ENCODE data around the gene TENT4A. TPM values are rescaled to one million over a fixed set of nuclear protein-coding genes. Genes with fewer than 3 reads are reported as not detected.
A peak's percentile ranks its signal among the peaks of the same experiment; 100 is the strongest.

Gene TENT4A
- total and polyA plus RNA-seq, 10 of the 15 experiments (the other 5 are each of a cell fraction or from before 2014, with no cell fraction given) = 1.4 to 30.6 (median 12.5) TPM

DNA sequence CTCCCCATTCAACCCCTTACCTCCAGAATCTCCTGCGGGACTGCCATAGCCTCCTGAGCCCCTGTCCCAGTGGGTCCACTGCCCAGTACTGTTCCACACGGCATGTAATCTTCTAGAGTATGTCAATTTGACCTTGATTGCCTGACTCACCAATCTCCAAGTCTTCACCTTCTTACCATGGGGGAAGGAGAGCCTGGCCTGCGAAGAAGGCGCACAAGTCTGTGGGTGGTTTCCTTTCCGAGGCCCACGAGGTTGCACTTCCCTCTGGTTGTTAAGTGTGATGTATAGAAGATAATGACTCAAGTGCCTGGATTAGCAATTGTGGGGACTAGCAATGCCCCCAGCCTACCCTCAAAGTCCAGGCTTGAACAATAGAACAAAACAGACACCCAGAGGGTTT is 8.1 kb upstream of the TENT4A start (continued):
- TF ChIP-seq MEF2A (IDR thresholded peaks at IDR 0.05; ENCODE audit: insufficient read depth, low read depth, low read length) = peak; percentile 75; the same call in 1 of the 2 replicates
- peak; percentile 94 for TF ChIP-seq SPI1 (IDR thresholded peaks at IDR 0.05; ENCODE audit: borderline replicate concordance, insufficient read depth, low read depth, low read length)
- TF ChIP-seq EGR1 (IDR thresholded peaks at IDR 0.05; ENCODE audit: borderline replicate concordance in 1 of 2, low read depth in 2 of 2, low read length in 2 of 2) = peak in 1 of 2 experiments; percentile 61; a peak in 1 of 3 replicates
- TF ChIP-seq, protein P1, sequence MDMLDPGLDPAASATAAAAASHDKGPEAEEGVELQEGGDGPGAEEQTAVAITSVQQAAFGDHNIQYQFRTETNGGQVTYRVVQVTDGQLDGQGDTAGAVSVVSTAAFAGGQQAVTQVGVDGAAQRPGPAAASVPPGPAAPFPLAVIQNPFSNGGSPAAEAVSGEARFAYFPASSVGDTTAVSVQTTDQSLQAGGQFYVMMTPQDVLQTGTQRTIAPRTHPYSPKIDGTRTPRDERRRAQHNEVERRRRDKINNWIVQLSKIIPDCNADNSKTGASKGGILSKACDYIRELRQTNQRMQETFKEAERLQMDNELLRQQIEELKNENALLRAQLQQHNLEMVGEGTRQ (IDR thresholded peaks at IDR 0.05; ENCODE audit: borderline replicate concordance, low read depth, low read length) = no peak
- TF ChIP-seq GATAD2B (conservative IDR thresholded peaks at IDR 0.05; ENCODE audit: low read depth) = no peak
- peak; percentile 62 for TF ChIP-seq RUNX3 (IDR thresholded peaks at IDR 0.05; ENCODE audit: low read length)
- TF ChIP-seq ASH2L (IDR thresholded peaks at IDR 0.05; ENCODE audit: borderline replicate concordance, low read depth) = no peak
- TF ChIP-seq MEF2B (IDR thresholded peaks at IDR 0.05; ENCODE audit: partially characterized antibody, poor library complexity, severe bottlenecking) = peak; percentile 65
- TF ChIP-seq IKZF1 (conservative IDR thresholded peaks at IDR 0.05) = peak; percentile 66
- TF ChIP-seq, protein P2, sequence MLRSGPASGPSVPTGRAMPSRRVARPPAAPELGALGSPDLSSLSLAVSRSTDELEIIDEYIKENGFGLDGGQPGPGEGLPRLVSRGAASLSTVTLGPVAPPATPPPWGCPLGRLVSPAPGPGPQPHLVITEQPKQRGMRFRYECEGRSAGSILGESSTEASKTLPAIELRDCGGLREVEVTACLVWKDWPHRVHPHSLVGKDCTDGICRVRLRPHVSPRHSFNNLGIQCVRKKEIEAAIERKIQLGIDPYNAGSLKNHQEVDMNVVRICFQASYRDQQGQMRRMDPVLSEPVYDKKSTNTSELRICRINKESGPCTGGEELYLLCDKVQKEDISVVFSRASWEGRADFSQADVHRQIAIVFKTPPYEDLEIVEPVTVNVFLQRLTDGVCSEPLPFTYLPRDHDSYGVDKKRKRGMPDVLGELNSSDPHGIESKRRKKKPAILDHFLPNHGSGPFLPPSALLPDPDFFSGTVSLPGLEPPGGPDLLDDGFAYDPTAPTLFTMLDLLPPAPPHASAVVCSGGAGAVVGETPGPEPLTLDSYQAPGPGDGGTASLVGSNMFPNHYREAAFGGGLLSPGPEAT (IDR thresholded peaks at IDR 0.05; ENCODE audit: low read depth) = peak; percentile 61; the same call in 1 of the 2 replicates
- TF ChIP-seq DPF2 (IDR thresholded peaks at IDR 0.05) = peak; percentile 61; the same call in 1 of the 2 replicates
- TF ChIP-seq, protein P3, sequence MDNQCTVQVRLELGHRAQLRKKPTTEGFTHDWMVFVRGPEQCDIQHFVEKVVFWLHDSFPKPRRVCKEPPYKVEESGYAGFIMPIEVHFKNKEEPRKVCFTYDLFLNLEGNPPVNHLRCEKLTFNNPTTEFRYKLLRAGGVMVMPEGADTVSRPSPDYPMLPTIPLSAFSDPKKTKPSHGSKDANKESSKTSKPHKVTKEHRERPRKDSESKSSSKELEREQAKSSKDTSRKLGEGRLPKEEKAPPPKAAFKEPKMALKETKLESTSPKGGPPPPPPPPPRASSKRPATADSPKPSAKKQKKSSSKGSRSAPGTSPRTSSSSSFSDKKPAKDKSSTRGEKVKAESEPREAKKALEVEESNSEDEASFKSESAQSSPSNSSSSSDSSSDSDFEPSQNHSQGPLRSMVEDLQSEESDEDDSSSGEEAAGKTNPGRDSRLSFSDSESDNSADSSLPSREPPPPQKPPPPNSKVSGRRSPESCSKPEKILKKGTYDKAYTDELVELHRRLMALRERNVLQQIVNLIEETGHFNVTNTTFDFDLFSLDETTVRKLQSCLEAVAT (IDR thresholded peaks at IDR 0.05) = 0 out of 2 replicates have a peak, but pooled peaks have one; percentile 24
- 0 out of 2 replicates have a peak, but pooled peaks have one; percentile 47 for TF ChIP-seq NBN (IDR thresholded peaks at IDR 0.05)
- TF ChIP-seq CHD4 (IDR thresholded peaks at IDR 0.05) = no peak
- TF ChIP-seq CREM (IDR thresholded peaks at IDR 0.05; ENCODE audit: low read depth) = peak; percentile 65; the same call in 1 of the 2 replicates
- TF ChIP-seq MYC (IDR thresholded peaks at IDR 0.05; ENCODE audit: insufficient read depth, insufficient read length, insufficient replicate concordance, low read length, severe bottlenecking) = no peak
- TF ChIP-seq BHLHE40 (IDR thresholded peaks at IDR 0.05; ENCODE audit: borderline replicate concordance in 1 of 2, low read depth in 2 of 2, low read length in 1 of 2) = peak in 1 of 2 experiments; percentile 40; a peak in 1 of 4 replicates
- TF ChIP-seq MYB (IDR thresholded peaks at IDR 0.05; ENCODE audit: borderline replicate concordance, low read depth, low read length) = no peak
- TF ChIP-seq, protein P4, sequence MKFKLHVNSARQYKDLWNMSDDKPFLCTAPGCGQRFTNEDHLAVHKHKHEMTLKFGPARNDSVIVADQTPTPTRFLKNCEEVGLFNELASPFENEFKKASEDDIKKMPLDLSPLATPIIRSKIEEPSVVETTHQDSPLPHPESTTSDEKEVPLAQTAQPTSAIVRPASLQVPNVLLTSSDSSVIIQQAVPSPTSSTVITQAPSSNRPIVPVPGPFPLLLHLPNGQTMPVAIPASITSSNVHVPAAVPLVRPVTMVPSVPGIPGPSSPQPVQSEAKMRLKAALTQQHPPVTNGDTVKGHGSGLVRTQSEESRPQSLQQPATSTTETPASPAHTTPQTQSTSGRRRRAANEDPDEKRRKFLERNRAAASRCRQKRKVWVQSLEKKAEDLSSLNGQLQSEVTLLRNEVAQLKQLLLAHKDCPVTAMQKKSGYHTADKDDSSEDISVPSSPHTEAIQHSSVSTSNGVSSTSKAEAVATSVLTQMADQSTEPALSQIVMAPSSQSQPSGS (IDR thresholded peaks at IDR 0.05; ENCODE audit: low read length) = no peak
- TF ChIP-seq BCL11A (IDR thresholded peaks at IDR 0.05; ENCODE audit: low read depth, low read length) = peak; percentile 57; the same call in 1 of the 2 replicates
- no peak for TF ChIP-seq PKNOX1 (IDR thresholded peaks at IDR 0.05)
- no peak for TF ChIP-seq MXI1 (IDR thresholded peaks at IDR 0.05; ENCODE audit: low read depth, low read length)
- peak; percentile 67 for TF ChIP-seq MTA2 (IDR thresholded peaks at IDR 0.05; ENCODE audit: low read depth)
- peak; percentile 37 to 62; a peak in 3 of 4 replicates for TF ChIP-seq EP300 (IDR thresholded peaks at IDR 0.05; ENCODE audit: borderline replicate concordance in 1 of 2, control insufficient read depth in 1 of 2, low read depth in 2 of 2, low read length in 2 of 2)
